Amygdala (tissue), 56 donors: ENCODE data around the gene MANEAL.

ENCODE experiments used
- DNase-seq, 56 donors: peaks; one replicate each; lab custom pipeline; 2025; lab: John Stamatoyannopoulos, UW

MANEAL gene

GRCh38 chr1:37822906-37823815, 29.5 kb downstream of the MANEAL start:
- no peak for DNase-seq

DNA sequence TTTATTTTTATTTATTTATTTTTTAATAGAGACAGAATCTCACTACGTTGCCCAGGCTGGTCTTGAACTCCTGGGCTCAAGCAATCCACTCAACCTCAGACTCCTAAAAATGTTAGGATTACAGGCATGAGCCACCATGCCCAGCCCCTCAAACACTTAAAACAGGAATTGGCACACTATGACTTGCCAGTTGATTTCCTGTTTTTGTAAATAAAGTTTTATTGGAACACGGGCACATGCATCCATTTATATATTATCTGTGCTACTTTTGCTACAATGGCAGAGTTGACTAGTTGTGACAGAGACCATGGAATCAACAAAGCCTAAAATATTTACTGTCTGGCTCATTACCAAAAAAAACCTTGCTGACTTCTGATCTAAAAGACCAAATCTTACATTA, 30.4 kb downstream of the MANEAL start:
- DNase-seq, result no peak

DNA sequence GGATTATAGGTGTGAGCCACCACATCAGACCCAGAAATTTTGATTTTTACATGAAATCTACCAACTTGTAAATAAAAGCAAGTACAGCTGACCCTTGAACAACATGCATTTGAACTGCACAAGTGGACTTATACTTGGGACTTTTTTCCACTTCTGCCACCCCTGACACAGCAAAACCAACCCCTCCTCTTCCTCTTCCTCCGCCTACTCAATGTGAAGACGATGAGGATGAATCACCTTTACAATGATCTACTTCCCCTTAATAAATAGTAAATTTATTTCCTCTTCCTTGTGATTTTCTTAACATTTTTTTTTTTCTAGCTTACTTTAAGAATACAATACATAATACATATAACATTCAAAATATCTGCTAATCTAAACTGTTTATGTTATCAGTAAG, 31.9 kb downstream of the MANEAL start:
- no peak for DNase-seq

DNA sequence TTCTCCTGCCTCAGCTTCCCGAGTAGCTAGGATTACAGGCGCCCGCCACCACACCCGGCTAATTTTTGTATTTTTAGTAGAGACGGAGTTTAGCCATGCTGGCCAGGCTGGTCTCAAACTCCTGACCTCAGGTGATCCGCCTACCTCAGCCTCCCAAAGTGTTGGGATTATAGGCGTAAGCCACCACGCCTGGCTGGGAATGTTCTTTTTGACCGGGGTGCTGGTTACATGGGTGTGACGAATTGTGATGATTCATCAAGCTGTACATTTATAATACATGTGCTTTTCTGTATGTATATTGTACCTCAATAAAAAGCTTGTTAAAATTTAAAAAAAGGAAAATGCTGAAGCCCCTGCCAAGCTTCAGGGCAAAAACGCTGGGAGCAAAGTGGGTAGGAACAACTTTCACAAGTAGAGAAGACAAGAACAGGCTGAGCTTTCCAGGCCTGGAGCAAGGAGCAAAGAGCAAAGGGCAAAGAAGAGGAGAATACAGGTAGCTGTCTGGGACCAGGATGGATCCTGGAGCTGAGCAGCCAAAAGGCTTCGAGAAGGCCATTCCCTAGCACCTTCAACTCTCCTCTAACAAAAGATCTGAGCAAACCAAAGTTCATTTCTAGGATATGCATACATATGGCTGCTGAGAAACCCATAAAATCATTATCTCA, 34.9 kb downstream of the MANEAL start:
- no peak for DNase-seq

- no peak for DNase-seq
Observed at GRCh38 chr1:37831109-37831508, 37.5 kb downstream of the MANEAL start.

DNA sequence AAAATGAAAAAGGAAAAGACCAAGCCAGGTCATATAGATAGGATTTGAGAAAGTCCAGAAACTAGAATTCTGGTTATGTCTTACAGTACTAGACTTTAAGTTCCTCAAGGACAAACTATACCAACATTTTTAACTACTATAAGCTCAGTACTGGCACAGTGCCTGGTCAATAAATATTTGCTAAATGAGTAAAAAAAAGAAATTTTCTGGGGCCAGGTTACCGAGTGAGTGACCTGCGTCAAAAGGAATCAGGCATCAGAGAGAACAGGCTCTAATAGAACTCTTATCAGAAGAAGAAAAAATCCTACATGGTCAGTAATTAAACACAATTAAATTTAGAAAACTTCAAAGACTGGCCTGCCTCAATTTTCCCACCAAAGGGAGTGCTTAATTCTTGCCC, 38.2 kb downstream of the MANEAL start:
- no peak for DNase-seq

- no peak for DNase-seq
Observed at GRCh38 chr1:37836788-37837187, 43.1 kb downstream of the MANEAL start.

- no peak for DNase-seq
Observed at GRCh38 chr1:37839676-37840075, 46.0 kb downstream of the MANEAL start.

DNA sequence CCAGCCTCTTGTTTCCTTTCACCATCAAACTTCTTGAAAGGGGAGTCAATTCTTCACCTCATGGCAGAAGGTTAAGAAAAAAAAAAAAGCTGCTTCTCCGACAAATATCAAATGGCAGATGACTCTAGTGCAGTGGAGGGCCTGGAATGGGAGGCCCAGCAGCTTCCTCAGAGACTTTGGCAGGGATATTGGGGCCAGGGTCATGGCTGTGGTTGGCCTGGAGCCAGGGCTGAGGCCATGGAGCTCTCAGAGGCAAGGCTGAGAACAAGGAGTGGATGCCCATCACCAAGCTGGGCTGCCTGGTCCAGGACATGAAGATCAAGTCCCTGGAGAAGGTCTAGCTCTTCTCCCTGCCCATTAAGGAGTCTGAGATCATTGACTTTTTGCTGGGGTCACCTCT, 47.1 kb downstream of the MANEAL start:
- no peak for DNase-seq

- DNase-seq, result no peak
Observed at GRCh38 chr1:37841652-37842051, 48.0 kb downstream of the MANEAL start.

DNA sequence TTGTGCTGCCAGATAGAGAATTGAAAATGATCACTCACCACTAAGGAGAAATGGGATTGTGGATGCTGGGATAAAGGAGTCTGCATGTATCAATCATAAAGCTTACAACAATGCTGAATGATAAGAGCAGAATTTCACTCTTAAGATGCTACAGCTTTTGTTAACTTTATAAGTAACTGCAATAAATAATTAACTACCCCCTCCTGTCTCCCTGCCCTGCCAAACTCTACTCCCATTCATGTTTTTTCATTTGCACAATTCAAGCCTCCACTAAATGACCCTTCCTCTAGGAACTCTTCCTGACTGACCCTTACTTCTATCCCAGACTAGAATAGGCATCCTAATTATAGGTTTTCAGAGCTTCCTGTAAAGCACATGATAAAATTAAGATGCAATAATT, 50.9 kb downstream of the MANEAL start:
- no peak for DNase-seq

DNA sequence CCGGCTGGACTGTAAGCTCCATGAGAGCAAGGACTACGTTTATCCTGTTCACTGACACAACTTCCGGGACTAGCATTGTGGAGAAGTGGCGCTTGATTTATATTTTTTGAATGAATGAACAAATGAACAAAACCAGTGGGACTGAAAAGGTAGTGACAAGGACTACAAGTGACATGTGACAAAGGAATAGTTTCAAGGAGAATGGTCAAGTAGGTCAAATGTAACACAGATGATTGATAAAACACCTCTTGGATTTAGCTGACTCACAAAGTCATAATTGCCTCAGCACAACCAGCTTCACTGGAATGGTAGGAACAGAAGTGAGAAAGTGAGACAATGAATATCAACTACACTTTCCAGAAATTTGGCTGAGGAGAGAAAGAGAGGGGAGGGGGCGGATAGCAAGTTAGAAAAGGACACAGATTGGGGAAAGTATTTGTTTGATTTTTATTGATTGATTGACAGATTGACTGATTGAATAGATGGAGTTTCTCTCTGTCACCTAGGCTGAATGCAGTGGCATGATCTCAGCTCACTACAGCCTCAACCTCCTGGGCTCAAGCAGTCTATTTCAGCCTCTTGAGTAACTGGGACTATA, 51.5 kb downstream of the MANEAL start:
- no peak for DNase-seq

- DNase-seq, result no peak
Observed at GRCh38 chr1:37845786-37846185, 52.1 kb downstream of the MANEAL start.

DNA sequence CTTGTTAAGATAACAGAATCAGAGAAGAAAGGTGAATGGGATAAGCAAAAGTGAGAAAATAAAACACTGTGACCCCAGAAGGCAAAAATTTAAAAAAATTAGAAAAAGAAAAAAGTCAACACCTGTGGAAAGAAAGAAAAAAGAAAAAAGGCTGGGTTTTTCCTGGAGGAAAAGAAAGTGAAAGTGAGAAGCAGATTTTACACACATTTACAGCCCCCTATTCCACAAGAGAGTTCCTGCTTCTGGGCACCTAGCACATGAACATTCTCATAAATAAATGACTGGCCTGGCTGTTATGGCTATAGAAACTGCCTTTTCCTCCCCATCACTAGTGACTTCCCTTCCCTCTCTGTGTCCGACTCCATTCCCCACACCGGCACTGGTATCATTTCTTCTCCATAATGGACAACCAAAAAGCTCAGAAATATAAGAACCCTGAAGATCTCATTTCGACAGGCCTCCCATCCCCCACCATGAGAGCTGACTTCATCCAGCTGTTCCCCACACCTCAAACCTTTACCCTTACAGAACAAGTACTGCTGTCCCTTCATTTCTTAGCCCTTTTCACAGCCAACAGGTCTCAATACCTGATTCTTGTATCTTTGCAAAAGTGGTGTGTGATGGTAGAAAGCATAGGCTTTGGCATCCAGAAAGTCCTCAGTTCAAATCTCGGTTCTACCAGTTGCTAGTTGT, 53.1 kb downstream of the MANEAL start:
- no peak for DNase-seq

- no peak for DNase-seq
Observed at GRCh38 chr1:37849480-37849879, 55.8 kb downstream of the MANEAL start.

- DNase-seq, result no peak
Observed at GRCh38 chr1:37850352-37850955, 56.8 kb downstream of the MANEAL start.
